Measurements from ENCODE around the gene ETDB.
A peak's percentile ranks its signal among the peaks of the same experiment; 100 is the strongest.
"Not testable (repeated sequence)": the region's sequence is repeated elsewhere in the genome, so short reads cannot be mapped to it uniquely, and the experiment has no call there.

ETDB gene

GRCh38 chrX:135120056-135120576 lies at the start of gene ETDB:
Gene ETDB, minus strand, starts transcription at chrX:135120526. Its CDS starts 1,265 bp downstream, at chrX:135119261.
- DNase-seq, result not testable (repeated sequence)

DNA sequence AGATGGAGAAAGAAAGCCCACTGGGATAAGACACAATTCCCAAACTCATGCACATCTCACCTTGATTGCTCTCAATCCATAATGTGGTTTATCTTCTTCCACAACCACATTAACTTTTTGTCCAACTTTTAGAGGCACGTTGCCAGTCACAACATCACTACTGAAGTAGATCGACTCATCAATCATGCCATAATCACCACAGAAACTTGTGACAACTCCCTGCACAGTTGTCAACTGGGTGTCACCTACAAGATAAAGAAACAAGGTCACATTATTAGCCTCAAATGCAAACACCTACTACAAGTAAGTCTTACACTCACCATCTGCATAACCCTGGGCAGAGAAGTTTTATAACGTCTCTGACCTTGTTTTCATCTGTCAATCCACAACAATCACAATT lies 49.2 kb upstream of the ETDB start:
- DNase-seq, result not testable (repeated sequence)

DNA sequence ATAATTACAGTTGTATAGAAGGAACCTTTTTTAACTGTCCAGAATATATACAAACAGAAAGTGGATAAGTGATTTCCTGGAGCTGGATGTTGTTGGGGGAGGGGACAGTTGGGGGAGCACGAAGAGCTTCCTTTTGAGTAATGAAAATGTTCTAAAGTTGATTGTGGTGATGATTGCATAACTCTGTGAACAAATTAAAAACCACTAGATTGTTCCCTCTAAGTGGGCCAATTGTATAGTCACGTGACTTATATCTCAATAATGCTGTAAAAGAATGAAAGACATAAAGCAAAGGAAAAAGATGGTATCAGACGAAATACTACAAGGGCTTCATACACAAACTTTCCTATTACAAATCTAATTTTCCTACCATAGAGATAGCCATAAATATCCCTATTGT lies 48.2 kb upstream of the ETDB start:
- DNase-seq, result no peak

DNA sequence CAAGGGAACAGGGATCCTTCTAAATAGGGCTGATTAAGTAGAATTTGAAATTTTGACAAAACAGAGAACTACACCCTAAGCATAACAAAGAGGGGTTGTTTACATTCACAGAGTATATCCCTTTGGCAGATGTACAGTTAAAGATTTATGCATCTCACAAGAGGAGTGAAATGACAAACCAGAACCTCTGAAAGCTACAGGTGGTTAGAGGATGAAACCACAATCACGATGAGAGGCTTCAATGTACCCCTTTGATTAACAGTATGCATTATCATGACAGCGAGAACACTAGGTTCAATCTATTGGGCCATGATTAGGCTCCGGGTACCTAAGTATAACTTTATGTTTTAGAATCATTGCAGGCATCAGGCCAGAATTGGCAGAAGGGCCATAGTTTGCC lies 34.4 kb upstream of the ETDB start:
- DNase-seq, result not testable (repeated sequence)

DNA sequence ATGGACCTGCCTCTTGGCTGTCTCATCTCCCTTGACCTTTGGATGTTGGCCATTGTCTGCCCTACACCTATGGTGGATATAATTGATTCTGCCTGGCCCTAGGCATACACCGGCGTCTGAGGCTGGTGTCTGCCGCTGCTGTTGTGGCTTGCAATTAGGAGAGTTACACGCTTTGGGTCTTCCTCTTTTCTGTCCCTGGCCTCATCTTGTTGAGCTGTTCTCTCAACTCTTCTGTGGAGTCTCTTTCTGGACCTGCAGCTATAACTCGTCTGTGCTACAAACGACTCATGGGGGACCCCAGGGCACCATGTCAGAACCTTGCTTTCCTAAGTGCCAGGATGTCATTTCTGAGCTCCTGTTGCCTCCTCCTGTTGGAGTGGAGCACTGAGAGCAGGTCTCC lies 5.8 kb upstream of the ETDB start:
- DNase-seq, result not testable (repeated sequence)

GRCh38 chrX:135116064-135116463 lies 4.3 kb downstream of the ETDB start:
- DNase-seq, result not testable (repeated sequence)

DNA sequence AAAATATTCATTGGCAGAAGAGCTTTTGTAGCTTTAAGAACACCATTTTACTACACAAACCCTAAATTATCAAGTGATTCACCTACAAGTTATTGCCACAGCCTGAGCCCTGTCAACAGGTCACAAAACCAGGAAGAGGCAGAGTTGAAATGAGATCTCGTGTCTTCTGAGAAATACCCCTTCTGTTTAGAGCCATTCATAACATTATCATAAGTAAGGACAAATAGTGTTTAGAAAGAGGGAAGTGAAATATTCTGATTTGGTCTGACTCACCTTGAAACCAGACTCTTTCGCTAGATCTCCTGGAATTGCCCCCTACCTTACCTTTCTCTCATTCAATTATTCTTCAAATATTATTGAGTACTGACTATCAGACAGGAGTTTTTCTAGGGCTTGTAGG lies 5.9 kb downstream of the ETDB start:
- DNase-seq, result no peak

- DNase-seq, result no peak
Measured at GRCh38 chrX:135112743-135113142, 7.6 kb downstream of the ETDB start.

DNA sequence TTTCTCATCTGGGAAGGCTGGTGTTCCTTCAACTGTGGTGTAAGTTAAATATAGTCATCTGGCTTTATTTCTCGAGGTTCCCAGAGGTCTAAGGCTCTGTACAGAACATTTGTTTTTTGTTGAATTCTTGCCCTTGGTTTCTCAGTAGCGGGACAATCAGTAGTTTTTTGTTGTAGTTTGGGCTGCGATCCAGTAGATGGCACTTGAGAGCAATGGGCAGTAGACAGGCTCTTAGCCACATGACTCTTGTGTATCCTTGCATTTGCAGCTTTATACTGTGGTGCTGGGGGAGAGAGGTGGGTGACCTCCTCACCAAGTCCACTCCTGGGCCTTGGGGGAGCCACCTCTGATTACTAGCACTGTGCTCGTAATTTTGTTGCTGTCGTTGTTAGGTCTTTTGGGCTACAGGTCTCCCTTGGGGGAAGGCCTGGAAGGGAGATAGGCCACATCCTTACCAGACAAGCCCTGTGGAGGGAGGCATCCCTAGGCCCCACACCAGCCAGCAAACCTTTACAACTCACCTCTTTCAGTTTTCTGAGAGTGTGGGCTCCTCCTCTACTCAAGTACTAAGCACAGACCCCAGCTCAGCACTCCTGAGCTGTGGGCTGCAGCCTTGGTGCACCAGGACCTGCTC lies 8.1 kb downstream of the ETDB start:
- peak; percentile 3 for DNase-seq

- DNase-seq, result no peak
Measured at GRCh38 chrX:135109554-135109953, 10.8 kb downstream of the ETDB start.

- no peak for DNase-seq
Measured at GRCh38 chrX:135099493-135099783, 20.9 kb downstream of the ETDB start.

DNA sequence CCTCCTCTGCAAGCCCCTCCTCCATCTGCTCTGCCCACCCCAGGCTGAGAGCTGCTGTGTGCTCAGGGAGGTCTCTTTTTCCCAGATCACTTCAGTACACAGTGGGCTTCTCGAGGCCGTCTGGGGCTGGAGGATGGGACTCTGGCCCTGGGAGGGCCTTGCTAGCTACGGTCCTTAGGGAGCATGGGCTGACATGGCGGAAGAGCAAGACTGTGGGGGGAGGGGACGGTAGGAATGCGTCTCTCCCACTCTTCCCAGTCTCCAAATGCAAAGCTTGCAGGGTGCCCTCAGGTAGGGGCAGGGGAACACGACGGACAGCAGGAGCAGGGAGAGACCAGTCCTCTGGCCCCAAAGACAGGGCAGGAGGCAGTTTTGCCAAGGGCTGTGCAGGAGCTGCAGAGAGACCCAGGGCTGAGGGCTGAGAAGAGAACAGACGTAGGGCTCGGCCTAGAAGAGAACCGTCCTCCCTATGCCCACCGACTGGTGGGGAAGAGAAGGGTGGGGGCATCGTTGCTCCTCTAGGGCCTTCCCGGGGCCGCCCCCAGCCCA lies 23.1 kb downstream of the ETDB start:
- not testable (repeated sequence) for DNase-seq

GRCh38 chrX:135095715-135096114 lies 24.6 kb downstream of the ETDB start:
- no peak for DNase-seq

DNA sequence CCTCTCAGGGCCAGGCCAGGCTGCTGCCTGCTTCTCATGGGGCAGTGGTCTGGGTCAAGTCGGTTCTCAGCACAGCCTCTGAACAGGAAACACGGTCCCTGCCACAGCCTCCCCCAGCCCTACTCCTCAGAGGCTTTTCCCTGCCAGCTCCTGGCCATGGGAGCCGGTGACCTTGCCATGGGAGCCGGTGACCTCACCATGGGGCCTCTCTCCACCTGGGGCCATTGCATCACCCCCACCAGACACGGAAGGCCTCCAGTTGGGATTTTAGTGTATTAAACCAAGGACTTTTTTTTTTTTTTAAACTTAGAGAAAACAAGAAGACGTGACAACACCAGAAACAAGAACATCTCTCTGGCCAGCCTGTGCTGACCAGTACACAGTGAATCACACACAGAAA lies 25.6 kb downstream of the ETDB start:
- DNase-seq, result no peak

GRCh38 chrX:135089126-135089525 lies 31.2 kb downstream of the ETDB start:
- no peak for DNase-seq

DNA sequence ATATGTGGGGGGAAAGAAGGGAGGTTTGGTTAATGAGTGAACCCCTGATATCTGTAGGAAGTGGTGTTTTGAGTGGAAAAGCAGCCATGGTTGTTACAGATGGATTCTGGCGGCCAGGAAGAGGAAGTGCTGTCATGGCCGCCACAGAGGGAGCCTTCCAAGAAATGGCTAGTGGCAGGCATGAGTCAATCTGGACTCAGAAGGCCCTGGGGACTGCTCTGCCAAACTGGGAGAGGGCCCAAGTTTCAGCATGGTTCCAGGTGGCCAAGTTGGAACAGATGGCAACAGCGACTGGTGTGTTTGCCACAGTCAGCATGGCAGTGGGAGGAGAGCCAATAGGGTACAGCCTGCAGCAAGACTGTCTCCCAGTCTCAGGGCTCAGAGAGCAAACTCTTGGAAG lies 32.5 kb downstream of the ETDB start:
- no peak for DNase-seq

GRCh38 chrX:135086197-135086854 lies 34.0 kb downstream of the ETDB start:
- DNase-seq, result peak; percentile 60

- DNase-seq, result no peak
Measured at GRCh38 chrX:135081693-135082404, 38.5 kb downstream of the ETDB start.

All from HCEC 1CT (cell line).